Uterus (tissue), 2 donors: Measurements from ENCODE around the gene SLFNL1.

ENCODE experiments used
- CTCF ChIP-seq, 4 experiments: fragments of 200-600 bp in 2 of 4; fragments of 450-650 bp in 2 of 4; sonication (generic) in 2 of 4; IDR thresholded peaks; one replicate each; pipeline ENCODE4 v1.5.1; 2016 to 2019; ENCODE audit warnings: antibody characterized with exemption in 4 of 4, mild to moderate bottlenecking in 2 of 4, moderate library complexity in 1 of 4
- POLR2A ChIP-seq, 2 donors: fragments of 450-650 bp; IDR thresholded peaks; one replicate each; pipeline ENCODE4 v1.6.1; 2016; ENCODE audit warnings: antibody characterized with exemption in 2 of 2, mild to moderate bottlenecking in 1 of 2, moderate library complexity in 1 of 2

- TF ChIP-seq CTCF (IDR thresholded peaks at IDR 0.05) (no peak), POLR2A (IDR thresholded peaks at IDR 0.05) (no peak)
Observed at GRCh38 chr1:40978886-40979240, 42.7 kb downstream of the SLFNL1 start.
